ENCODE measurements around the gene A3GALT2.
"Not testable (repeated sequence)": the region's sequence is repeated elsewhere in the genome, so short reads cannot be mapped to it uniquely, and the experiment has no call there.

The A3GALT2 gene

GRCh38 chr1:33311706-33312412, 9.0 kb downstream of the A3GALT2 start:
- DNase-seq (ENCODE audit: low spot score): no peak

GRCh38 chr1:33310702-33311101, 10.2 kb downstream of the A3GALT2 start:
- no peak for DNase-seq (ENCODE audit: low spot score)

- DNase-seq (ENCODE audit: low spot score): not testable (repeated sequence)
Observed at GRCh38 chr1:33309351-33309750, 11.5 kb downstream of the A3GALT2 start.

- no peak for DNase-seq (ENCODE audit: low spot score)
Observed at GRCh38 chr1:33307494-33307864, 13.4 kb downstream of the A3GALT2 start.

- DNase-seq (ENCODE audit: low spot score): peak; percentile 40
Observed at GRCh38 chr1:33306653-33307493, 14.0 kb downstream of the A3GALT2 start.

- no peak for DNase-seq (ENCODE audit: low spot score)
Observed at GRCh38 chr1:33305816-33306652, 14.9 kb downstream of the A3GALT2 start.

GRCh38 chr1:33305016-33305415, 15.9 kb downstream of the A3GALT2 start:
- no peak for DNase-seq (ENCODE audit: low spot score)

GRCh38 chr1:33302325-33302724, 18.6 kb downstream of the A3GALT2 start:
- DNase-seq (ENCODE audit: low spot score): no peak

- DNase-seq (ENCODE audit: low spot score): peak; percentile 32
Observed at GRCh38 chr1:33301273-33301984, 19.5 kb downstream of the A3GALT2 start.

- peak; percentile 80 for DNase-seq (ENCODE audit: low spot score)
Observed at GRCh38 chr1:33300673-33301072, 20.2 kb downstream of the A3GALT2 start.

- no peak for DNase-seq (ENCODE audit: low spot score)
Observed at GRCh38 chr1:33299461-33300155, 21.3 kb downstream of the A3GALT2 start.

- DNase-seq (ENCODE audit: low spot score): peak; percentile 90
Observed at GRCh38 chr1:33298623-33299277, 22.1 kb downstream of the A3GALT2 start.

GRCh38 chr1:33297911-33298622, 22.8 kb downstream of the A3GALT2 start:
- DNase-seq (ENCODE audit: low spot score): no peak

GRCh38 chr1:33296824-33297223, 24.1 kb downstream of the A3GALT2 start:
- DNase-seq (ENCODE audit: low spot score): no peak

- no peak for DNase-seq (ENCODE audit: low spot score)
Observed at GRCh38 chr1:33296082-33296458, 24.8 kb downstream of the A3GALT2 start.

GRCh38 chr1:33295450-33296081, 25.3 kb downstream of the A3GALT2 start:
- peak; percentile 93 for DNase-seq (ENCODE audit: low spot score)

- no peak for DNase-seq (ENCODE audit: low spot score)
Observed at GRCh38 chr1:33295023-33295422, 25.9 kb downstream of the A3GALT2 start.

GRCh38 chr1:33294071-33295010, 26.6 kb downstream of the A3GALT2 start:
- no peak for DNase-seq (ENCODE audit: low spot score)

All from GM03348 (cell line).